AG10803 (cell line): Measurements from ENCODE around the gene IL9.

Source experiments
- DNase-seq: peaks from one replicate; pipeline ENCODE4 v3.0.0; 2010; ENCODE audit warnings: low read depth
- H3K4me3 ChIP-seq: 2 replicates; pipeline ENCODE4 v1.5.1; 2011; ENCODE audit warnings: mild to moderate bottlenecking, low read length, control low read depth
- CTCF ChIP-seq: conservative IDR thresholded peaks from 2 replicates; pipeline ENCODE4 v1.5.1; 2011; ENCODE audit warnings: mild to moderate bottlenecking, low read length, control low read depth, inconsistent platforms

IL9 gene

GRCh38 chr5:135934939-135935338 lies 39.3 kb upstream of the IL9 start:
- no peak for TF ChIP-seq CTCF
- H3K4me3 ChIP-seq = no peak overlapping the region
- DNase-seq = peak; percentile 12

DNA sequence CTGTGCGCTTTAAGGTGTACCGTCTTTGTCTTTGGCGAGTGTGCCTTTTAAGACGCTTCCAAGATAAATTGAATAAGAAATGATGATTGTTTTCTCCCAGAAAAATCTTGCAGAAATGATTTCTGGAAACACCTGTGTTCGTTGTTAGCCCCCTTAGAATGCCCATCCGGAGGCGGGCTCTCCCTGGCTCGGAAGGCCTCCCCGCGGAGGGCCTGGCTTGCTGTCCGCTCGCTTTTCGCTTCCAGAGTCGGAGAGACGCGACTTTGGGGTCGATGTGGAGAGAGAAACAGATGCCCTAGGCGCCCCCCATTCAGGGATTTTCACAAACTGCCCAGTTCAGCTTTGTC lies 35.3 kb upstream of the IL9 start:
- H3K4me3 ChIP-seq = no peak overlapping the region
- no peak for TF ChIP-seq CTCF
- no peak for DNase-seq

- no peak for TF ChIP-seq CTCF
- DNase-seq = no peak
- H3K4me3 ChIP-seq = no peak overlapping the region; the same call in 1 of the 2 replicates
Observed at GRCh38 chr5:135930029-135930948, 34.6 kb upstream of the IL9 start.

DNA sequence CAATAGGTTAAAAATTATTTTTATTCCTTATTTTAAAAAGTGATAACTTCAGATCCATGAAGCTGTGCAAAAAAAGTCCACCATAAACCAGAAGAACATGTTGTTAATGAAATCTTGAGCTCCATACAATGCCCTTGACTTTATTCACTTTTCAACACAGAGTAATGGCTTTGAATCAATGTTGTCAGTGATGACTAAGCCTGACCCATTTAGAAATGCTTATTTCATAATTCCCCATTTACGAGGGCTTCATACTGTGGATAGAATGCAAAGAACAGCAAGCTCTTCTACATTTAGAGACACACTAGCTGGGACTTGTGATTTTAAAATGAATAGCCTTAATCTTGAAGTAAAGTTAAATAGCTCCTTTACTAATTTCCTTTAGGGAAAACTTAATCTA lies 25.7 kb upstream of the IL9 start:
- no peak overlapping the region for H3K4me3 ChIP-seq
- no peak for TF ChIP-seq CTCF
- peak; percentile 37 for DNase-seq

GRCh38 chr5:135920199-135920598 lies 24.6 kb upstream of the IL9 start:
- no peak for TF ChIP-seq CTCF
- no peak overlapping the region for H3K4me3 ChIP-seq
- DNase-seq = no peak

GRCh38 chr5:135916638-135917263 lies 21.1 kb upstream of the IL9 start:
- no peak overlapping the region for H3K4me3 ChIP-seq
- DNase-seq = no peak
- TF ChIP-seq CTCF = no peak
